K562 (cell line): ENCODE measurements around the gene KIF26A. TPM values are rescaled to one million over a fixed set of nuclear protein-coding genes. Genes with fewer than 3 reads are reported as not detected.

Source experiments
- ATAC-seq: fragments of 200-7000 bp; cut with Tn5 transposase; 3 replicates; pipeline ENCODE4 v1.9.1; 2020; ENCODE audit warnings: moderate library complexity
- BruUV-seq: library from RNA; stranded (reverse); fragments of 400-500 nt; replicated peaks from 2 replicates; lab custom pipeline; 2021; lab: Mats Ljungman, UMichigan
- CTCF ChIA-PET: fragments of 300-600 bp; formaldehyde crosslinking; extraction: SDS; loops from one replicate; lab custom pipeline; 2021; ENCODE audit warnings: low intra/inter-chr PET ratio; lab: Yijun Ruan, JAX
- POLR2A ChIA-PET: fragments of 300-600, 350-650 bp; sonication (Branson Sonifier 250); formaldehyde crosslinking; extraction: SDS; loops from one replicate; lab custom pipeline; 2021; ENCODE audit warnings: antibody characterized with exemption, inconsistent platforms; lab: Yijun Ruan, JAX
- DNase-seq, 4 experiments: peaks; one replicate each; pipeline versions ENCODE4 v3.0.0 to v3.0.0-alpha.2; 2011 to 2018; ENCODE audit warnings: low spot score in 3 of 4, mixed read lengths in 3 of 4; ENCODE audit errors: extremely low read depth in 1 of 4
- FAIRE-seq: peaks from 2 replicates; lab custom pipeline; 2011; peaks lifted over from hg19 to GRCh38; lab: Jason Lieb, UNC
- H2AFZ ChIP-seq: 2 replicates; pipeline ENCODE4 v1.6.0; 2011; ENCODE audit warnings: low read depth, low read length, control low read depth, inconsistent platforms
- H3K27ac ChIP-seq: fragments of 200-600 bp; 3 replicates; pipeline ENCODE4 v1.8.0; 2011; ENCODE audit warnings: low read depth, mild to moderate bottlenecking, control low read depth, inconsistent platforms, low read length, moderate library complexity, mixed read lengths; ENCODE audit errors: extremely low read depth
- H3K27me3 ChIP-seq, 2 experiments: fragments of 300-600 bp in 1 of 2; 2 replicates in 1 of 2; 3 replicates in 1 of 2; pipeline versions ENCODE4 v1.6.0 to v1.8.0; 2011; ENCODE audit warnings: inconsistent platforms in 2 of 2, low read length in 2 of 2, mild to moderate bottlenecking in 1 of 2, mixed read lengths in 1 of 2, moderate library complexity in 1 of 2; ENCODE audit not compliant: control insufficient read depth in 2 of 2, insufficient read depth in 2 of 2
- H3K36me3 ChIP-seq: fragments of 300-600 bp; 3 replicates; pipeline ENCODE4 v1.8.0; 2011; ENCODE audit warnings: mild to moderate bottlenecking, low read length, inconsistent platforms; ENCODE audit not compliant: control insufficient read depth, insufficient read depth
- H3K4me1 ChIP-seq, 2 experiments: fragments of 200-600 bp in 1 of 2; replicated peaks in 1 of 2; 2 replicates in 1 of 2; 3 replicates in 1 of 2; pipeline versions ENCODE4 v1.5.1 to v1.8.0; 2011; ENCODE audit warnings: inconsistent platforms in 2 of 2, low read length in 2 of 2, mild to moderate bottlenecking in 1 of 2, mixed read lengths in 1 of 2, moderate library complexity in 1 of 2; ENCODE audit not compliant: control insufficient read depth in 2 of 2, insufficient read depth in 2 of 2
- H3K4me2 ChIP-seq: 2 replicates; pipeline ENCODE4 v1.6.1; 2011; ENCODE audit warnings: low read length, control low read depth, inconsistent platforms, mixed read lengths; ENCODE audit not compliant: insufficient read depth
- H3K4me3 ChIP-seq: fragments of 200-600 bp; sonication (generic), shearing (Covaris generic); 2 replicates; pipeline ENCODE4 v1.5.1; 2016; ENCODE audit warnings: control low read depth, inconsistent platforms
- H3K79me2 ChIP-seq: fragments of 200-600 bp; 3 replicates; pipeline ENCODE4 v1.8.0; 2011; ENCODE audit warnings: low read length, inconsistent platforms; ENCODE audit not compliant: control insufficient read depth, insufficient read depth
- H3K9ac ChIP-seq, 2 experiments: 2 replicates each; pipeline versions ENCODE4 v1.6.0 to v1.6.1; 2011; ENCODE audit warnings: low read depth in 2 of 2, low read length in 2 of 2, control low read depth in 1 of 2, inconsistent platforms in 1 of 2, mild to moderate bottlenecking in 1 of 2, mixed read lengths in 1 of 2; ENCODE audit not compliant: insufficient read depth in 1 of 2
- H3K9me1 ChIP-seq: one replicate; pipeline ENCODE4 v1.6.0; 2011; ENCODE audit warnings: inconsistent platforms, mild to moderate bottlenecking, low read length, moderate library complexity; ENCODE audit not compliant: control insufficient read depth, insufficient read depth
- H3K9me3 ChIP-seq: replicated peaks from 2 replicates; pipeline ENCODE4 v1.5.1; 2011; ENCODE audit warnings: low read depth, low read length, inconsistent platforms; ENCODE audit not compliant: control insufficient read depth, insufficient read depth
- H4K20me1 ChIP-seq: replicated peaks from 2 replicates; pipeline ENCODE4 v1.6.1; 2011; ENCODE audit warnings: low read length, inconsistent platforms, mixed read lengths; ENCODE audit not compliant: control insufficient read depth, insufficient read depth
- CBX3 ChIP-seq, 2 experiments: IDR thresholded peaks; 1 replicate in 1 of 2; 2 replicates in 1 of 2; pipeline ENCODE4 v1.6.1; 2012; ENCODE audit warnings: inconsistent platforms in 2 of 2, low read length in 2 of 2, borderline replicate concordance in 1 of 2, control low read depth in 1 of 2
- EHMT2 ChIP-seq: fragments of 450-650 bp; IDR thresholded peaks from 2 replicates; pipeline ENCODE4 v1.6.1; 2018; ENCODE audit warnings: antibody characterized with exemption
- ELF1 ChIP-seq: fragments of 200-800 bp; sonication (Bioruptor generic); IDR thresholded peaks from 2 replicates; pipeline ENCODE4 v1.6.1; 2016; ENCODE audit warnings: missing genetic modification characterization, missing compliant biosample characterization
- EWSR1 ChIP-seq: fragments of 450-650 bp; IDR thresholded peaks from 2 replicates; pipeline ENCODE4 v1.6.1; 2018; ENCODE audit warnings: borderline replicate concordance, mild to moderate bottlenecking, low read depth, moderate library complexity; ENCODE audit not compliant: partially characterized antibody
- HNRNPH1 ChIP-seq: fragments of 200-400 bp; formaldehyde crosslinking; optimal IDR thresholded peaks from 2 replicates; pipeline ENCODE3; 2017; ENCODE audit warnings: low read depth, mild to moderate bottlenecking, low read length, moderate library complexity
- MAZ ChIP-seq, 2 experiments: fragments of 450-650 bp in 1 of 2; sonication (generic) in 1 of 2; formaldehyde crosslinking; IDR thresholded peaks in 1 of 2; conservative IDR thresholded peaks in 1 of 2; 2 replicates each; pipeline versions ENCODE4 v1.4.0 to v1.5.0; 2020; ENCODE audit warnings: mild to moderate bottlenecking in 1 of 2, missing genetic modification reagents in 1 of 2
- SIN3B ChIP-seq: fragments of 450-650 bp; IDR thresholded peaks from 2 replicates; pipeline ENCODE4 v1.6.1; 2017; ENCODE audit warnings: low read depth, mild to moderate bottlenecking, moderate library complexity
- STAT5B ChIP-seq: fragments of 250-450 bp; sonication (Bioruptor Pico); IDR thresholded peaks from 2 replicates; pipeline ENCODE4 v1.8.0; 2021; ENCODE audit warnings: mild to moderate bottlenecking, inconsistent platforms
- TCF7L2 ChIP-seq: fragments of 150-350 bp; IDR thresholded peaks from 2 replicates; pipeline ENCODE4 v1.6.1; 2016; ENCODE audit warnings: low read depth, mild to moderate bottlenecking, low read length, moderate library complexity
- TCFL5 ChIP-seq: fragments of 250-450 bp; sonication (Bioruptor Pico); conservative IDR thresholded peaks from 2 replicates; pipeline ENCODE4 v1.6.1; 2021; ENCODE audit warnings: mild to moderate bottlenecking, moderate library complexity, matching md5 sums
- ZFP36 ChIP-seq: fragments of 150-350 bp; IDR thresholded peaks from 2 replicates; pipeline ENCODE4 v1.6.1; 2018; ENCODE audit warnings: low read length, low read depth; ENCODE audit not compliant: partially characterized antibody
- ZNF24 ChIP-seq: fragments of 450-650 bp; IDR thresholded peaks from 2 replicates; pipeline ENCODE4 v1.6.1; 2016
- ZNF57 ChIP-seq: fragments of 450-650 bp; formaldehyde crosslinking; IDR thresholded peaks from 2 replicates; pipeline ENCODE4 v1.4.0; 2020; ENCODE audit warnings: mild to moderate bottlenecking, moderate library complexity
- ZNF766 ChIP-seq: fragments of 200-800 bp; sonication (Bioruptor generic); conservative IDR thresholded peaks from 2 replicates; pipeline ENCODE4 v1.6.1; 2016; ENCODE audit warnings: missing genetic modification characterization, missing compliant biosample characterization
- ZNF79 ChIP-seq: fragments of 250-450 bp; sonication (Bioruptor Pico); IDR thresholded peaks from 2 replicates; pipeline ENCODE4 v1.4.0; 2020; ENCODE audit warnings: low read depth, mild to moderate bottlenecking, moderate library complexity
- WGBS: fragments of 100-300 bp; shearing (Covaris generic); methylation state at CpG from one replicate; pipeline ENCODE4 v1.1.6; 2016; ENCODE audit warnings: low coverage, mixed read lengths; ENCODE audit not compliant: insufficient coverage; ENCODE audit errors: missing lambda C conversion rate; 5-methylcytosine and 5-hydroxymethylcytosine counted together
- in situ Hi-C: fragments of 300-500 bp; cut with MboI; formaldehyde crosslinking; loops from 4 replicates; pipeline ENCODE4 v1.15.0; 2018; ENCODE audit warnings: inconsistent platforms, mixed read lengths
- intact Hi-C: fragments of 100-400 bp; cut with micrococcal nuclease; formaldehyde crosslinking; loops from 2 replicates; pipeline ENCODE4 v1.14.2; 2022
- polyA plus RNA-seq, 8 experiments: library from polyadenylated mRNA; depleted of rRNA in 4 of 8; stranded (reverse) in 5 of 8; unstranded in 3 of 8; fragments of >200 nt; fragmentation: Nextera tagmentation in 2 of 8; fragmentation: Illumina TruSeq in 1 of 8; extraction: Ambion mirVana in 2 of 8; extraction: Trizol in 1 of 8; gene quantifications; 2 replicates each; pipeline versions ENCODE4 v1.2.1 to v1.2.3, GENCODE V29; 2011 to 2014; ENCODE audit warnings: inconsistent platforms in 1 of 8, missing spikeins in 1 of 8
- total RNA-seq, 7 experiments: library from RNA; depleted of rRNA in 6 of 7; stranded (reverse); fragments of >200 nt in 6 of 7; fragmentation: Illumina TruSeq in 2 of 7; extraction: Trizol in 2 of 7; gene quantifications; 2 replicates each; pipeline versions ENCODE4 v1.2.1 to v1.2.3, GENCODE V29; 2011 to 2021; ENCODE audit warnings: low replicate concordance in 1 of 7
- TF ChIP-seq, protein P1 (sequence below): IDR thresholded peaks from 2 replicates; pipeline ENCODE4 v1.6.1; 2011; ENCODE audit not compliant: insufficient read length; ENCODE audit errors: extremely low read depth
- TF ChIP-seq, protein P2 (sequence below): IDR thresholded peaks from 2 replicates; pipeline ENCODE4 v1.6.1; 2011; ENCODE audit warnings: borderline replicate concordance, low read depth, mild to moderate bottlenecking, moderate library complexity, low read length; ENCODE audit not compliant: insufficient read depth, poor library complexity, severe bottlenecking

Gene KIF26A
- total and polyA plus RNA-seq, 9 of the 15 experiments (the other 6 are each of a cell fraction or from before 2014, with no cell fraction given) = 0.04 TPM; not detected in 8

DNA sequence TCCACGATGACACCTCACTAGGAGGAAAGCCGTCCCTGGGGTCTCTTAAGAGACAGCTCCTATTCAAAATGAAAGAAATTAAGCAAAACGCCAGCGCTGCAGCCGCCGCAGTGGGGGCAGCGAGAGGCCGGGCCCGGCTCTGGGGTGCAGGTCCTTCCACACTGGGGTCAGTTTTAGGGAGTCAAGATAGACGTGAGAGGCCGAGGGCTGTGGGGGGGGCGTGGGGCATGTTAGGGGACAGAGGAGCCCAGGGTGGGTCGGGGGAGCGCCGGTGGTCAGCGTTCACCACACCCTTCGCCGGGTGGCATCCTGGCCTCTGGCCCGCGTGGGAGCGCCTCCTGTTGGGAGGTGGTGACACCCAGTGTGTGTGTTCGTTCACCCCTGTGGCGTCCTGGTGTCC, 25.7 kb downstream of the KIF26A start (continued):
- no peak for TF ChIP-seq ZNF766
- TF ChIP-seq ZFP36 = no peak

DNA sequence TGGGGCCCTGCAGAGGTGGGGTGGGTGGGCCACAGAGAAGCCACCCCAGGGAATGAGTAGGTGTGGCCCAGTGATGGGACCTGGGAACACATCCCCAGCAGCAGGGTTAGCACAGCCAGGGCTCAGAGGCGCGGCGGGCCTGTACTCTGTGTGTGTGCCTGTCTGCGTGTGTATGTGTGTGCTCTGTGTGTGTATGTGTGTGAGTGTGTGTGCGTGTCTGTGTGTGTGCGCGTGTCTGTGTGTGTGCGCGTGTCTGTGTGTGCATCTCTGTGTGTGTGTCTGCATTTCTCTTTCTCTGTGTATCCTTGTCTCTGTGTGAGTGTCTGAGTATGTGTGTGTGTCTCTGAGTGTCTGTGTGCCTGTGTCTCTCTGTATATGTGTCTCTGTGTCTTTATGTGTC, 26.1 kb downstream of the KIF26A start:
- in situ Hi-C loops = no loop called here

More for the DNA sequence above, 26.1 kb downstream of the KIF26A start:
- Histone ChIP-seq H3K4me1 (peaks cover 0 to 16% of the 10 kb centered on the region in 2 experiments; a peak in 2 of 5 replicates), H3K4me2 (no peak overlapping the region), H3K27me3 (peaks cover 0 to 7% of the 10 kb centered on the region in 2 experiments; a peak in 2 of 5 replicates), H4K20me1 (peaks cover 6% of the 10 kb centered on the region), H2AFZ (no peak overlapping the region), H3K9me1 (no peaks in the 10 kb centered on the region), H3K36me3 (no peaks in the 10 kb centered on the region), H3K4me3 (no peak overlapping the region), H3K9me3 (no peaks in the 10 kb centered on the region), H3K79me2 (no peaks in the 10 kb centered on the region), H3K9ac (no peak overlapping the region), H3K27ac (no peak overlapping the region)
- TF ChIP-seq ZNF57 = no peak
- TF ChIP-seq EHMT2 = no peak
- TF ChIP-seq, protein P1, sequence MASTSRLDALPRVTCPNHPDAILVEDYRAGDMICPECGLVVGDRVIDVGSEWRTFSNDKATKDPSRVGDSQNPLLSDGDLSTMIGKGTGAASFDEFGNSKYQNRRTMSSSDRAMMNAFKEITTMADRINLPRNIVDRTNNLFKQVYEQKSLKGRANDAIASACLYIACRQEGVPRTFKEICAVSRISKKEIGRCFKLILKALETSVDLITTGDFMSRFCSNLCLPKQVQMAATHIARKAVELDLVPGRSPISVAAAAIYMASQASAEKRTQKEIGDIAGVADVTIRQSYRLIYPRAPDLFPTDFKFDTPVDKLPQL = no peak
- no peak for TF ChIP-seq CBX3 (IDR thresholded peaks at IDR 0.05; ENCODE audit: borderline replicate concordance in 1 of 2, low read length in 2 of 2)
- no peak for TF ChIP-seq ZNF24
- TF ChIP-seq SIN3B = no peak
- TF ChIP-seq, protein P2, sequence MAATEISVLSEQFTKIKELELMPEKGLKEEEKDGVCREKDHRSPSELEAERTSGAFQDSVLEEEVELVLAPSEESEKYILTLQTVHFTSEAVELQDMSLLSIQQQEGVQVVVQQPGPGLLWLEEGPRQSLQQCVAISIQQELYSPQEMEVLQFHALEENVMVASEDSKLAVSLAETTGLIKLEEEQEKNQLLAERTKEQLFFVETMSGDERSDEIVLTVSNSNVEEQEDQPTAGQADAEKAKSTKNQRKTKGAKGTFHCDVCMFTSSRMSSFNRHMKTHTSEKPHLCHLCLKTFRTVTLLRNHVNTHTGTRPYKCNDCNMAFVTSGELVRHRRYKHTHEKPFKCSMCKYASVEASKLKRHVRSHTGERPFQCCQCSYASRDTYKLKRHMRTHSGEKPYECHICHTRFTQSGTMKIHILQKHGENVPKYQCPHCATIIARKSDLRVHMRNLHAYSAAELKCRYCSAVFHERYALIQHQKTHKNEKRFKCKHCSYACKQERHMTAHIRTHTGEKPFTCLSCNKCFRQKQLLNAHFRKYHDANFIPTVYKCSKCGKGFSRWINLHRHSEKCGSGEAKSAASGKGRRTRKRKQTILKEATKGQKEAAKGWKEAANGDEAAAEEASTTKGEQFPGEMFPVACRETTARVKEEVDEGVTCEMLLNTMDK = no peak
- TF ChIP-seq ELF1 (tag) = no peak
- no peak for TF ChIP-seq MAZ (CRISPR knock-in tag; conservative IDR thresholded peaks at IDR 0.05 in 1 of 2, IDR thresholded peaks at IDR 0.05 in 1 of 2)
- no peak for TF ChIP-seq ZNF79
- TF ChIP-seq TCF7L2 = no peak
- TF ChIP-seq TCFL5 (CRISPR knock-in tag) = no peak
- TF ChIP-seq HNRNPH1 = no peak
- TF ChIP-seq EWSR1 = no peak
- no peak for TF ChIP-seq STAT5B (CRISPR knock-in tag)
- POLR2A ChIA-PET = no interaction called here
- no TSS peak for BruUV-seq
- ATAC-seq = no peak
- intact Hi-C loops = no loop called here
- FAIRE-seq = no peak
- no peak for DNase-seq
- WGBS = 68% methylated on average over 9 of the region's 9 CpGs
- CTCF ChIA-PET = no interaction called here
